Left renal cortex interstitium (tissue), 4 donors: ENCODE measurements around the gene RAPGEF2. TPM values are rescaled to one million over a fixed set of nuclear protein-coding genes. Genes with fewer than 3 reads are reported as not detected.
"Not testable (repeated sequence)": the region's sequence is repeated elsewhere in the genome, so short reads cannot be mapped to it uniquely, and the experiment has no call there.

Experiments used
- DNase-seq, 4 donors: peaks; one replicate each; pipeline ENCODE4 v3.0.0-alpha.2; 2013; ENCODE audit warnings: low read depth in 4 of 4, low spot score in 2 of 4, missing footprints in 1 of 4
- polyA plus RNA-seq, 4 donors: library from polyadenylated mRNA; unstranded; fragments of 120-200 nt; gene quantifications; one replicate each; pipeline ENCODE4 v1.2.1, GENCODE V29; 2013; ENCODE audit not compliant: insufficient read length in 4 of 4

RAPGEF2 gene
- polyA plus RNA-seq, 4 donors = 40.0 to 50.9 (median 49.1) TPM

DNA sequence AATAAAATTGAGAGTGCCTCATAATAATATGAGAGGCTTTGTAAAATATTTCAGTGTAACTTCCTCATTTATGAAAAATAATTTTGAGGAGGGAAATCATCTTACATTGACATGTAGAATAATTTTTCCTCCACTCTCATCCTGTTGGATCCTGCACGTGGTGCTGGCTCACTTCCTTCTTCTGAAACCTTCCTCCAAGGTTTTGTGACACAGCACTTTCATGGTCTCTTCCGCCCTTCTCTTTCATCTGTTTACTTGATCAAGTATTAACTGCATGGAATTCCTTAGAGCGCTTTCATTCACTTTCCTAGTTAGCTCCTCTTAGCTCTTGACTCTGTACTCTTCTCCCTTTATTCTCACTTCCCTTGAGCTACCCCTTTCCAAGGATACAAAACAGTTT is 246.5 kb downstream of the RAPGEF2 start:
- no peak for DNase-seq

DNA sequence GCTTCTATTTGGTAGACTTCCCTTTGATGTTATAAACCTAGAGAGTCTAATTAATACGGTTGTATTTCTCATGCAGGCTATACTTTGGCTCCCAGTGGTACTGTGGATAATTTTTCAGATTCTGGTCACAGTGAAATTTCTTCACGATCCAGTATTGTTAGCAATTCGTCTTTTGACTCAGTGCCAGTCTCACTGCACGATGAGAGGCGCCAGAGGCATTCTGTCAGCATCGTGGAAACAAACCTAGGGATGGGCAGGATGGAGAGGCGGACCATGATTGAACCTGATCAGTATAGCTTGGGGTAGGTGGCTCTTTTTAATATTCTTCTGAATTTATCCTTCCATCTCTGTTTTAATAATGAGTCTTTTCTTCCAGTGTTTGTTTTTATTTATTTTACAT is 249.7 kb downstream of the RAPGEF2 start:
- DNase-seq = no peak

DNA sequence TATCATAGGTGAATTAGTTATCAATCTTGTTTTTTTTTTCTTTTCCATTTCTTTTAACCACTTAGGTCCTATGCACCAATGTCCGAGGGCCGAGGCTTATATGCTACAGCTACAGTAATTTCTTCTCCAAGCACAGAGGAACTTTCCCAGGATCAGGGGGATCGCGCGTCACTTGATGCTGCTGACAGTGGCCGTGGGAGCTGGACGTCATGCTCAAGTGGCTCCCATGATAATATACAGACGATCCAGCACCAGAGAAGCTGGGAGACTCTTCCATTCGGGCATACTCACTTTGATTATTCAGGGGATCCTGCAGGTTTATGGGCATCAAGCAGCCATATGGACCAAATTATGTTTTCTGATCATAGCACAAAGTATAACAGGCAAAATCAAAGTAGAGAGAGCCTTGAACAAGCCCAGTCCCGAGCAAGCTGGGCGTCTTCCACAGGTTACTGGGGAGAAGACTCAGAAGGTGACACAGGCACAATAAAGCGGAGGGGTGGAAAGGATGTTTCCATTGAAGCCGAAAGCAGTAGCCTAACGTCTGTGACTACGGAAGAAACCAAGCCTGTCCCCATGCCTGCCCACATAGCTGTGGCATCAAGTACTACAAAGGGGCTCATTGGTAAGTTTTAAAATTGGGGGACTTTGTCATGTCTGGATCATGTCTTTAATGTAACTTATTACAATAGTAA is 250.7 kb downstream of the RAPGEF2 start:
- no peak for DNase-seq

DNA sequence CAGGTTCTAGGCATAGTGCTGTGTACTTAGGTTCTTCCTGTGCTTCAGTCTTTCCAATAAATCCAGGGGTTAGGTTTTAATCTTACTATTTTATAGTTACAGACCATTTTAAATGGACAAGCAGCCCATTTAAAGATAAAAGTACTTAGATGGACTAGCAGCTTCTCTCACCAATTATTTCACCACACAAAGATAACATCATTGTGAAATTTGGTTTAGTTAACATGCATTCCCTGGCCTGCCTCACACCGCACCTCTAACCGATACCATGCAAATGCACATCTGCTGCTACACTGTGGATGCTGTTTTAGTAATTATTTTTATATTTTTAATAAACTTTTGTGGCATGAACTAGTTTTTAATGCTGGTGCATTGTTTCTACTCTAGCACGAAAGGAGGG is 252.6 kb downstream of the RAPGEF2 start:
- no peak for DNase-seq

DNA sequence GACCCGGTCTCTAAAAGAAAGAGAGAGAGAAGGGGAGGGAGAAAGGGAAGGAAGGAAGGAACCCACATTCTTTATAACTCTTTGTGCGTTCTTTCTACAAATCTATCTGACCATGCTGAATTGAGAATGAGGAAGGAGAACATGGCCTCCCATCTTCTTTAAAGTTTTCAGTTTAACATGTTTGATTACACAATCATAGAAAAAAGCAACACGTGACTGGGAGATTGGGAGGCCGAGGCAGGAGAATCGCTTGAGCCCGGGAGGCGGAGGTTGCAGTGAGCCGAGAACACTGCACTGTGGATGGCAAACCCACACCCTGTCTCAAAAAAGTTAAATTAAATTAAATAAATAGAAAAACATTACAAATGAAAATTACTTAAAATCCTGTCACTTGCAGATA is 254.5 kb downstream of the RAPGEF2 start:
- DNase-seq = no peak

DNA sequence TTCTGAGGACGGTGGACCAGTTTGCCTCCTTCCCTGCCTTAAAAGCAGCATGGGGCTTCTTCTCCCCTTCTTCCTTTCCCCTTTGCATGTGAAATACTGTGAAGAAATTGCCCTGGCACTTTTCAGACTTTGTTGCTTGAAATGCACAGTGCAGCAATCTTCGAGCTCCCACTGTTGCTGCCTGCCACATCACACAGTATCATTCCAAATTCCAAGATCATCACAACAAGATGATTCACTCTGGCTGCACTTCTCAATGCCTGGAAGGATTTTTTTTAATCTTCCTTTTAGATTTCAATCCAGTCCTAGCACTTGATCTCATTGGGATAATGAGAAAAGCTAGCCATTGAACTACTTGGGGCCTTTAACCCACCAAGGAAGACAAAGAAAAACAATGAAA is 255.3 kb downstream of the RAPGEF2 start:
- DNase-seq = no peak

DNA sequence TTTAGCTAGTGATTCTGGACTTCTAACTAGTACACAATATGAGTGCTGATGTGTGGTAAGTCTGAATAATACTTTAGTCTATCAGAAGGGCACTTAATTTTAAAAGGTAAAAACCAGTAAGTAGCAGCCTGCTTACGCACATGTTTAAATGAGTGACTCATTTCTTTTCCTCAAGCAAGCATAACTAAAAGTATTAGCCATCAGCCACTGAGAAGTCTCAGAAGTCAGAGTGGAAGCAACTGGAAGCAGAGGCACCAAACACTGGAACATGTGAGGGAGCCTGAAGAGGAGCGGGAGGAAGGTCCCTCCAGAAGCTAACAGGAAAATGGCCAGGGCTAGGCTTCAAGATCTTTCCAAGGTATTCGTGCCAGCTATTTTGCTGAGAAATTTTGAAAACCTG is 257.7 kb downstream of the RAPGEF2 start:
- DNase-seq = no peak

DNA sequence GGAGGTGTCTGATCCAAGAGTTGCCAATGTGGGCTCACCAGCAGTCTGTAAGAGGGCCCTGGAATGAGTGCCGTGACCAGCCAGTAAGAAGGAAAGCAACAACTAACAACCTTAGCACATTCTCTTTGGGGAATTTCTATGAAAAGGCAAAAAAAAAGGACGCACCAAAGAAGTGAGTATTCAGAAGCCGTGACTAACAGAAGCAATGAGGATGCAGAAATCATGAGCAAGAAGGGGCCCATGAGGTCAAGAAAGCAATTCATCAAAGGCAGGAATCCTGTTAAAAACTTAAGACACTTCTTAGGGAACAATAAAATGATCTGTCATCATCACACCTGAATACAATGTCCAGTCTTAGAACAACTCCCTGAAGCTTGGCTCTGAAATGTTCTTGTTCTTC is 260.5 kb downstream of the RAPGEF2 start:
- DNase-seq = no peak

DNA sequence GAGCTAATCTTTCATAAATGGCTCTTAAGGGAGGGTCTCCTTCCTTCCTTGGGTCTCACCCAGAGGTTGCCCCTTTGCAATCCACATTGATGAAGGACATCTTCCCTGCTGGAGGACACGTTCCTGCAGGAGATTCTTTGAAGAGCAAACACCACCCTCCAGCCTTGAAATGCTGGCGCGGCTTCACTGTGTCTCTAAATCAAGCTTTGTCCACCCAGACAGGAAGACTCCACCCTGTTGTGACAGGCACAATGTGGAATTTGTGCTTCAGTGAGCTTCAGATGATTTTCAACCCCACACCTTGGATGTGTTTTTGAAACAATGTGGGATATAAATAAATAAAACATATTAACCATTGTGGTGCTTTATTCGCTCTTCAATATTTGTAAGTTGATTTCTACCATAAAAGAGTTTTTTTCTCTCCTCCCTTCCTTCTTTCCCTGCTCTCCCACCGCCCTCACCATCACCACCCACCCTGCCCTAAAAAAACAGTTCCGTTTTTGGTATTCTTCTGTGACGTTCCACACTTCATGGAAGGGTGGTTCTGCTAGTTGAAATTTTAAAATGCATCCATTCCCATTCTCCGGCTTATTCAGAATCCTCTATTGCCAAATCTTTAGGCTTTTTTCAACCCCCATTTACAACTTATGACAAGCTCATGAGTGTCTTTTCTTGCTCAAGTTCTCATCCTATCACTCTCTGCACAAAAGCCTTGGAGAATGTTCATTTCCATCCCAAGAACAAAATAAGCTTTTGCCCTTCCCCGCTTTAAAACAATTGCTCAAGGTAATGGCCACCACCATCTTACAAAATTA is 264.3 kb downstream of the RAPGEF2 start:
- DNase-seq = no peak

DNA sequence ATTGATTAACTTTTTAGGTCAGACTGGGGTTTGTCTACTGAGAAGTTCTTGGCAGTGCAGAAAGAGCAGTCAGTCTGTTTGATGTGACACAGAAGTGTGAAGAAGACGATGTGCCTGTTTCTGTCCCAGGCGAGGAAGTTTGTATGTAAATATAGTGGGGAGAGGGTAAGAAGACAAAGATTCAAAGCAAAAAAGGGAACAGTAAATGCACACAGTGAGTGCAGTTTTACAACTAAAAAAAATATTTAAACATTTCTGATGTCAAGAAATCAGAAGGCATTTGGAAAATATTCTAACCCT is 264.9 kb downstream of the RAPGEF2 start:
- no peak for DNase-seq

DNA sequence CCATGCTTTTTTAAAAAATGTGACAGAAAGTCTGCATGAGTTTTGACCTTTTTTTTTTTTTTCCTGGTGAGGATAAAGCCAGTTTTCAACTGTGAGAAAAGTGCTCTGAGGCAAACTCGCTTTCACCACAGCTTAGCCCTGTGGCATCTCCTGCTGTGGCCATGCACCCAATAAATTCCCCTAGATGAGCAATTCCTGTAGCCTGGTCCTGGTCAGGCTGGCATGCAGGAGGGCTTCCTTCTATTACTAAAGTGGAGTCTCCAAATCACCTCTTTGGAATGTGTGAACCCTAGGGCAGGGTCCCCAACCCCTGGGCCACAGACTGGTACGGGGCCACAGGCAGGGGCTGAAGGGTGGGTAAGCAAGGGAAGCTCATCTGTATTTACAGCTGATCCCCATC is 265.4 kb downstream of the RAPGEF2 start:
- no peak for DNase-seq

DNA sequence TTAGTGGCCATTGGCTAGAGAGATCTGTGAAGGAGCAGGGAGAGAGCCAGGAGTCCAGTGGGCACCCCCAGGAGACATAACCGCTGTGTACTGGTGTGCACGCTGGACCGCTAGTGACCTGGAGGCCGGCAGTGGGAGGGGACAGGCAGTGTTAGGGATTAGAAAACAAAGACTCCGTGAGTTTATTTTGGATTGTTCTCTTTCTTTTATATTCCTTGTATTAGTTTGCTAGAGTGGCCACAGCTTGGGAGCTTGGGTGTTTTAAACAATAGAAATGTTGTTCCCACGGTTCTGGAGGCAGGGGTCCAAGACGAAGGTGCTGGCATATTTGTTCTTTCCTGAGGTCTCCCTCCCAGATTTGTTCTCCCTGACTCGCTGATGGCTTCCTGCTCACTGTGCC is 266.4 kb downstream of the RAPGEF2 start:
- no peak for DNase-seq

DNA sequence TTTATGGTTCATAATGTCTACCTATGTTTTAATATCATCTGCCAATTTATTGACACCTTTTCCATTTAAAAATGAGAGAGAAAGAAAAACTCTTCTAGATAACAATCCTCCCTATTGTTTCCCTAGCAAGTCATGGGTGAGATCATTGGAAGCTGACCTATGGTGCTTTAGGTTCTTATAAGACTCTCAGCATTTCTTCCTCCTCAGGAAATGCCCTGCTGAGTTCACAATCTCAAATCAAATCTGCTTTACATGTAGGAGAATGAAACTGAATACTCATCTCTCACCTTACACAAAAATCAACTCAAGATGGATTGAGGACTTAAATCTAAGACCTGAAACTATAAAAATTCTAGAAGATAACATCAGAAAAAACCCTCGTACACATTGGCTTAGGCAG is 267.4 kb downstream of the RAPGEF2 start:
- DNase-seq = no peak

DNA sequence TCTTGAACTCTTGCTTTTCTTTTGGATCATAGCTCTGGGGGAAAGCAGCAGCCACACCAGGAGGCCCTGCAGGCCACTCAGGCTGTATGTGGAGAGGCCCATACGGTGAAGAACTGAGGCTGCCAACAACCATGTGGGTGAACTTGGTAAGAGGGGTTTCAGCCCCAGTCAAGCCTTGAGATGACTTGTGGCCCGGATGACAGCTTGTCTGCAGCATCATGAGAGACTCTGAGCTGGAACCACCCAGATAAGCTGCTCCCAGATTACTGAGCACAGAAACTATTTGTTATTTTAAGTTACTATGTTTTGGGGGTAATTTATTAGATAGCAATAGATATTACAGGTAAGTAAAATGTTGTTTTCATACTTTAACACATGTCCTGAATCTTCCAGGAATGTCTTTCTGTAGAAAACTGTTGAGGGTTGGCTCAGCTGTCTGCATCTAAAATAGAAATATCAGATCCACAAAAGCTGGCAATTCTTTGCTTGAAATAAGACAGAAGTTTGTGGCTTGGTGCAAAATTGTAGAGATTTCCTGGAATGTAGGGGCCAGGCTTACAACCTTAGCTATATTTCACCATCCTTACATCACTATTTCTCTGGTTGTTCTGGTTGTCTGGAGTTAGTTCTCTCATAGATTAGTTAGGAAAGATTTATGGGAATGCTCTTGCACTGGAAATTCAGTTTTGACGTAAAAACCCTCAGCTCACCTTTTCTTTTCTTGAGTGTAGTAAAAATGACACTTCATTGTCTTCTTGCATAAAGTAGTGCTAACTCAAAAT is 272.1 kb downstream of the RAPGEF2 start:
- DNase-seq = no peak

DNA sequence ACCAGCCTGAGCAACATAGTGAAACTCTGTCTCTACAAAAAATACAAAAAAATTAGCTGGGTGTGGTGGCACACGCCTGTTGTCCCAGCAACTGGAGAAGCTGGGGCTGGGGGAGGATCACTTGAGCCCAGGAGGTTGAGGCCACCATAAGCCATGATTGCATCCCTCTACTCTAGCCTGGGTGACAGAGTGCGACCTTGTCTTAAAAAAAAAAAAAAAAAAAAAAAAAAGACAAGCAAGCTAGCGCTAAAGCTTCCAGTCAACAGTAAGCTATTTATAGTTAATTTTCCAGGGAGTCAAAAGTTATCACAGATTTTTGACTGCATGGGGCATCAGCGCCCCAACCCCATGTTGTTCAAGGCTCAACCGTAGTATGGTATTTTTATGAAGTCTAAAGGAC is 273.4 kb downstream of the RAPGEF2 start:
- DNase-seq = no peak

DNA sequence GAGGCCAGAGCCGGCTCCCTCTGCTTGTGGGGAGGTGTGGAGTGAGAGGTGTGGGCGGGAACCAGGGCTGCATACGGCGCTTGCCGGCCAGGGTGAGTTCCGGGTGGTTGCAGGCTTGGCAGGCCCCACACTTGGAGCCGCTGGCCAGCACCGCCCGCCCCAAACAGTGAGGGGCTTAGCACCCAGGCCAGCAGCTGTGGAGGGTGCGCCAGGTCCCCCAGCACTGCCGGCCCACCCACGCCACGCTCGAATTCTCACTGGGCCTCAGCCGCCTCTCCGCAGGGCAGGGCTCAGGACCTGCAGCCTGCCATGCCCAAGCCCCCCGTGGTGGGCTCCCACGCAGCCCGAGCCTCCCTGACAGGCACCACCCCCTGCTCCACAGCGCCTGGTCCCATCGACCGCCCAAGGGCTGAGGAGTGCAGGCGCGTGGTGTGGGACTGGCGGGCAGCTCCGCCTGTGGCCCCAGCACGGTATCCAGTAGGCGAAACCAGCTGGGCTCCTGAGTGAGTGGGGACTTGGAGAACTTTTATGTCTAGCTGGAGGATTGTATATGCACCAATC is 275.3 kb downstream of the RAPGEF2 start:
- no peak for DNase-seq

DNA sequence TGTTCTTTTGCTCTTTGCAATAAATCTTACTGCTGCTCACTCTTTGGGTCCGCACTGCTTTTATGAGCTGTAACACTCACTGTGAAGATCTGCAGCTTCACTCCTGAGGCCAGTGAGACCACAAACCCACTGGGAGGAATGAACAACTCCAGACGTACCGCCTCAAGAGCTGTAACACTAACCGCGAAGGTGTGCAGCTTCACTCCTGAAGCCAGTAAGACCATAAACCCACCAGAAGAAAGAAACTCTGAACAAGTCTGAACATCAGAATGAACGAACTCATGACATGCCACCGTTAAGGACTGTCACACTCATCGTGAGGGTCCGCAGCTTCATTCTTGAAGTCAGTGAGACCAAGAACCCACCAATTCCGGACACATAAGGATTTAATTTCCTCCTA is 276.2 kb downstream of the RAPGEF2 start:
- DNase-seq = not testable (repeated sequence)

DNA sequence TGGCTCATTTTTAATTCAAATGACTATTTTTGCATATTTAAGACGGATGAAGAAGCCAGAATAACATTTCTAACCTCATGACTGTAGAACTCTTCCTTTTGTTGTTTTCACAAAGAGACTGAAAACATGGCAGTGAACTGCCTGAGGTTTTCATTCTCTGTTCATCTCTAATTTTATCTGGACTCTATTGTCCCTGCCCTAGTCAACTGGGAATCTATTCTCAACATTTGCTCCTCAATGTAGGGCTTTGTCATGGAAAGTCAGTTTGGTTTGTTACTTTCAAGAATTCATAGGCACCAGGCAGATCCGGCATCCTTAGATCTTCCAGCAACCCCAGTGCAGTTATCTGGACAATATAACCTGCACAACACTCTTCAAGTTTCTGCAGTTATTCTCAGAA is 277.0 kb downstream of the RAPGEF2 start:
- no peak for DNase-seq

DNA sequence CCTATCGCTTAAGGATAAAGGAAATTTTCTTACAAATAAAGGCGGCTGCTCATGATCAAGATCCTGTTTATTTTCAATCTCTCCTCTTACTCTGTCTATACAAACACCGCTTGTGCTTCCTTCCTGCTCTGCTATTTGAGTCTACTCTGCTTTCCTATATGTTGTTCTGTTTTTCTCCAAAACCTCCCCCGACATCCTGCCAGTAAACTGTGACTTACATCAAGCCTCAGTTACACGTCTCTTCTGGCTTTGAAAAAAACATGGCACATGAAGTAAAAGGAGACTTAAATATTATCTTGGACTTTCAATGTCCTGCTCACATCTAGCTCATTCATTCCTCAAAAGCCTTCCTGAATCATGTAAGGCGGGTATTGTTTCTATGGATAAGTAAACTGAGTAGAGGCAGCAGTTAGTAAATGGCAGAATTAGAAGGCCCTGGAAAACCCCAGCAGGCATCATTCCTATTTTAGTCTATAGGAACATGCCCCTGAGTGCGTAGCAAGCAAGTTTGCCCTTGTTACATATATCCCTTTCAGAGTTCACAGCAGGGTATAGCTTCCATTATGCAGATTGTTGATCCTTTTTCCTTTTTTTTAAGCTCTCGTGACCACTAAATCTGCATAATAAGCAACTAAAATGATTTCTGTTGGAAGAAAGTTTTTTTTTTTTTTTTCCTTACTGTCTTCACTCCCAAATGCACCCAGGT is 280.1 kb downstream of the RAPGEF2 start:
- no peak for DNase-seq

DNA sequence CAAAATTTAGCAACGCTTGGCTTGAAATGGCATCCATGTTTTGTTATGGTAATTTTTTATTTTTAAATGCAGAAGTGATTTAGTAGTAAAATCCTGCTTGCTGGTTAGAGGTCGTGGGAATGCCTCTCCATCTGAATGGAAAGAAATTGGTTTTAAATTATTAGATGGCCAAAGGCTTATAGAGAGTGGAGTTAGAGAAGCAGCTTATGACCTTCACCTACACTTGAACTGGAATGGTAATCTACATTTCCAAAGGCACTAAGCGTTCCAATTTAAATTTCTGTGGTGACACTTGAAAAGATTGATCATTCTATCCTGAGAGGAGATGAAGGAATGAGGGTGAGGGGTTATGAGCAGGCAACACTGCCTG is 280.7 kb downstream of the RAPGEF2 start:
- no peak for DNase-seq

DNA sequence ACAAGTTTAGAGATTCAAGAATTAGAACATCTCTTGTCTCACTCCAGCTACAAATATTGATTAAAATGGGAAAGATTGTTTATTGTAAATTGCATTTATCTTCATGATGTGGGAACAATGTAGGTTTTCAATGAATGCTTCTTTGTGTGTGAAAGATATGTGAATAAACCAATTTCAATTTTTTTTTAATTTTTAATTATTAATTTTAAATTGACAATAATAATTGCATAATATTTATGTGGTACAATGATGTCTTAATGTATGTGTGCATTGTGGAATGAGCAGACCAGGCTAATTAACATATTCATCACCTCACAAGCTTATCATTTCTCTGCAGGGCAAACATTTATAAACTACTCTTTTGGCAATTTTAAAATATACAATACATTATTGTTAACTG is 281.1 kb downstream of the RAPGEF2 start:
- DNase-seq = no peak
